K562 (cell line): Measurements from ENCODE around the gene NUP160. TPM values are rescaled to one million over a fixed set of nuclear protein-coding genes. Genes with fewer than 3 reads are reported as not detected.

Experiments used
- COPS2 ChIP-seq: fragments of 450-650 bp; conservative IDR thresholded peaks from 2 replicates; pipeline ENCODE4 v1.6.1; 2016; ENCODE audit warnings: mild to moderate bottlenecking, moderate library complexity
- E2F6 ChIP-seq, 2 experiments: IDR thresholded peaks; 2 replicates each; pipeline ENCODE4 v1.6.1; 2011; ENCODE audit warnings: borderline replicate concordance in 1 of 2, control low read depth in 1 of 2, low read depth in 1 of 2, low read length in 1 of 2, mild to moderate bottlenecking in 1 of 2, mixed read lengths in 1 of 2, moderate library complexity in 1 of 2; ENCODE audit not compliant: insufficient read depth in 1 of 2, insufficient read length in 1 of 2, poor library complexity in 1 of 2, severe bottlenecking in 1 of 2; ENCODE audit errors: extremely low read depth in 1 of 2
- MGA ChIP-seq: fragments of 450-650 bp; IDR thresholded peaks from 2 replicates; pipeline ENCODE4 v1.6.1; 2016; ENCODE audit warnings: mild to moderate bottlenecking, moderate library complexity
- NFATC3 ChIP-seq: fragments of 450-650 bp; IDR thresholded peaks from 2 replicates; pipeline ENCODE4 v1.6.1; 2017; ENCODE audit warnings: mild to moderate bottlenecking
- ZNF24 ChIP-seq: fragments of 450-650 bp; IDR thresholded peaks from 2 replicates; pipeline ENCODE4 v1.6.1; 2016
- ZNF518B ChIP-seq: fragments of 250-450 bp; sonication (Bioruptor Pico); IDR thresholded peaks from 2 replicates; pipeline ENCODE4 v1.5.0; 2021; ENCODE audit warnings: mild to moderate bottlenecking, moderate library complexity
- ZNF586 ChIP-seq: fragments of 450-650 bp; formaldehyde crosslinking; conservative IDR thresholded peaks from 2 replicates; pipeline ENCODE4 v1.4.0; 2020; ENCODE audit warnings: mild to moderate bottlenecking, moderate library complexity
- polyA plus RNA-seq, 8 experiments: library from polyadenylated mRNA; depleted of rRNA in 4 of 8; stranded (reverse) in 5 of 8; unstranded in 3 of 8; fragments of >200 nt; fragmentation: Nextera tagmentation in 2 of 8; fragmentation: Illumina TruSeq in 1 of 8; extraction: Ambion mirVana in 2 of 8; extraction: Trizol in 1 of 8; gene quantifications; 2 replicates each; pipeline versions ENCODE4 v1.2.1 to v1.2.3, GENCODE V29; 2011 to 2014; ENCODE audit warnings: inconsistent platforms in 1 of 8, missing spikeins in 1 of 8
- total RNA-seq, 7 experiments: library from RNA; depleted of rRNA in 6 of 7; stranded (reverse); fragments of >200 nt in 6 of 7; fragmentation: Illumina TruSeq in 2 of 7; extraction: Trizol in 2 of 7; gene quantifications; 2 replicates each; pipeline versions ENCODE4 v1.2.1 to v1.2.3, GENCODE V29; 2011 to 2021; ENCODE audit warnings: low replicate concordance in 1 of 7

The NUP160 gene
- total and polyA plus RNA-seq, 9 of the 15 experiments (the other 6 are each of a cell fraction or from before 2014, with no cell fraction given) = 41.5 to 112 (median 65.0) TPM

- TF ChIP-seq MGA = peak; percentile 64
- no peak for TF ChIP-seq NFATC3
- no peak for TF ChIP-seq ZNF586 (CRISPR knock-in tag)
- TF ChIP-seq E2F6 (IDR thresholded peaks at IDR 0.05; ENCODE audit: borderline replicate concordance in 1 of 2, extremely low read depth in 1 of 2, insufficient read depth in 1 of 2, insufficient read length in 1 of 2, low read depth in 1 of 2, low read length in 1 of 2, poor library complexity in 1 of 2, severe bottlenecking in 1 of 2) = peak; percentile 75 to 87
- no peak for TF ChIP-seq ZNF518B (CRISPR knock-in tag)
- no peak for TF ChIP-seq COPS2
- TF ChIP-seq ZNF24 = no peak
These were observed at the start of gene NUP160 (continued) for GRCh38 chr11:47847892-47848699.
